Measurements from ENCODE around the gene TMUB1. TPM values are rescaled to one million over a fixed set of nuclear protein-coding genes. Genes with fewer than 3 reads are reported as not detected.

Gene TMUB1
- total and polyA plus RNA-seq, 2 experiments from 2014 or later, result 45.0 to 83.1 TPM

- no peaks in the 10 kb centered on the region for H3K4me1 ChIP-seq (ENCODE audit: insufficient read depth)
- H4K20me1 ChIP-seq (ENCODE audit: insufficient read depth, poor library complexity, severe bottlenecking), result peaks cover 75% of the 10 kb centered on the region
- no peak overlapping the region for H3K27ac ChIP-seq
- H3K79me2 ChIP-seq, result peaks cover 89% of the 10 kb centered on the region
- TF ChIP-seq EZH2phosphoT487 (IDR thresholded peaks at IDR 0.05; ENCODE audit: low read depth, severe bottlenecking, unreplicated experiment), result no peak
- TF ChIP-seq, protein P1, sequence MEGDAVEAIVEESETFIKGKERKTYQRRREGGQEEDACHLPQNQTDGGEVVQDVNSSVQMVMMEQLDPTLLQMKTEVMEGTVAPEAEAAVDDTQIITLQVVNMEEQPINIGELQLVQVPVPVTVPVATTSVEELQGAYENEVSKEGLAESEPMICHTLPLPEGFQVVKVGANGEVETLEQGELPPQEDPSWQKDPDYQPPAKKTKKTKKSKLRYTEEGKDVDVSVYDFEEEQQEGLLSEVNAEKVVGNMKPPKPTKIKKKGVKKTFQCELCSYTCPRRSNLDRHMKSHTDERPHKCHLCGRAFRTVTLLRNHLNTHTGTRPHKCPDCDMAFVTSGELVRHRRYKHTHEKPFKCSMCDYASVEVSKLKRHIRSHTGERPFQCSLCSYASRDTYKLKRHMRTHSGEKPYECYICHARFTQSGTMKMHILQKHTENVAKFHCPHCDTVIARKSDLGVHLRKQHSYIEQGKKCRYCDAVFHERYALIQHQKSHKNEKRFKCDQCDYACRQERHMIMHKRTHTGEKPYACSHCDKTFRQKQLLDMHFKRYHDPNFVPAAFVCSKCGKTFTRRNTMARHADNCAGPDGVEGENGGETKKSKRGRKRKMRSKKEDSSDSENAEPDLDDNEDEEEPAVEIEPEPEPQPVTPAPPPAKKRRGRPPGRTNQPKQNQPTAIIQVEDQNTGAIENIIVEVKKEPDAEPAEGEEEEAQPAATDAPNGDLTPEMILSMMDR (IDR thresholded peaks at IDR 0.05; ENCODE audit: poor library complexity), result no peak
- TF ChIP-seq EZH2 (IDR thresholded peaks at IDR 0.05; ENCODE audit: borderline replicate concordance), result no peak
- no peak overlapping the region for H3K4me2 ChIP-seq
- H3K9me2 ChIP-seq (replicated peaks; ENCODE audit: insufficient read depth), result no peaks in the 10 kb centered on the region
- no peaks in the 10 kb centered on the region for H3K27me3 ChIP-seq
- H2AFZ ChIP-seq, result no peak overlapping the region
- H3K36me3 ChIP-seq (replicated peaks; ENCODE audit: insufficient read depth, low read depth), result no peaks in the 10 kb centered on the region
- no peak for DNase-seq (ENCODE audit: low spot score)
- no peaks in the 10 kb centered on the region for H3K9me3 ChIP-seq (ENCODE audit: low read depth)
- no peak overlapping the region for H3K4me3 ChIP-seq
- 94% methylated on average over 24 of the region's 24 CpGs for WGBS (ENCODE audit: low lambda C conversion rate, missing lambda C conversion rate)
Observed at GRCh38 chr7:151101621-151102396, 18.5 kb upstream of the TMUB1 start.

- H3K4me3 ChIP-seq, result no peak overlapping the region
- no peak for TF ChIP-seq EZH2phosphoT487 (IDR thresholded peaks at IDR 0.05; ENCODE audit: low read depth, severe bottlenecking, unreplicated experiment)
- TF ChIP-seq EZH2 (IDR thresholded peaks at IDR 0.05; ENCODE audit: borderline replicate concordance), result no peak
- TF ChIP-seq, protein P1 (IDR thresholded peaks at IDR 0.05; ENCODE audit: poor library complexity), result no peak
- peaks cover 89% of the 10 kb centered on the region for H3K79me2 ChIP-seq
- H3K27me3 ChIP-seq, result no peaks in the 10 kb centered on the region
- no peak overlapping the region for H2AFZ ChIP-seq
- peaks cover 82% of the 10 kb centered on the region for H4K20me1 ChIP-seq (ENCODE audit: insufficient read depth, poor library complexity, severe bottlenecking)
- no peak overlapping the region for H3K4me2 ChIP-seq
- no peaks in the 10 kb centered on the region for H3K9me2 ChIP-seq (replicated peaks; ENCODE audit: insufficient read depth)
- DNase-seq (ENCODE audit: low spot score), result no peak
- 91% methylated on average over 10 of the region's 10 CpGs for WGBS (ENCODE audit: low lambda C conversion rate, missing lambda C conversion rate)
- no peaks in the 10 kb centered on the region for H3K9me3 ChIP-seq (ENCODE audit: low read depth)
- H3K27ac ChIP-seq, result no peak overlapping the region
- no peaks in the 10 kb centered on the region for H3K4me1 ChIP-seq (ENCODE audit: insufficient read depth)
- H3K36me3 ChIP-seq (replicated peaks; ENCODE audit: insufficient read depth, low read depth), result no peaks in the 10 kb centered on the region
Observed at GRCh38 chr7:151100921-151101320, 17.6 kb upstream of the TMUB1 start.

- Histone ChIP-seq H3K9me3 (ENCODE audit: low read depth) (no peaks in the 10 kb centered on the region), H3K36me3 (replicated peaks; ENCODE audit: insufficient read depth, low read depth) (no peaks in the 10 kb centered on the region), H3K79me2 (peaks cover 93% of the 10 kb centered on the region), H3K27ac (no peak overlapping the region), H3K4me1 (ENCODE audit: insufficient read depth) (no peaks in the 10 kb centered on the region), H3K27me3 (no peaks in the 10 kb centered on the region), H4K20me1 (ENCODE audit: insufficient read depth, poor library complexity, severe bottlenecking) (peaks cover 85% of the 10 kb centered on the region), H3K4me3 (no peak overlapping the region), H2AFZ (no peak overlapping the region), H3K4me2 (no peak overlapping the region), H3K9me2 (replicated peaks; ENCODE audit: insufficient read depth) (no peaks in the 10 kb centered on the region)
- TF ChIP-seq, protein P1 (IDR thresholded peaks at IDR 0.05; ENCODE audit: poor library complexity), result no peak
- no peak for TF ChIP-seq EZH2 (IDR thresholded peaks at IDR 0.05; ENCODE audit: borderline replicate concordance)
- TF ChIP-seq EZH2phosphoT487 (IDR thresholded peaks at IDR 0.05; ENCODE audit: low read depth, severe bottlenecking, unreplicated experiment), result no peak
- 92% methylated on average over 20 of the region's 20 CpGs for WGBS (ENCODE audit: low lambda C conversion rate, missing lambda C conversion rate)
- no peak for DNase-seq (ENCODE audit: low spot score)
Observed at GRCh38 chr7:151099486-151100211, 16.4 kb upstream of the TMUB1 start.

Measured in hepatocyte (in vitro differentiated cells).